Panc1 (cell line): Measurements from ENCODE around the gene ALPK3.

Experiments
- POLR2AphosphoS5 ChIP-seq: IDR thresholded peaks from 2 replicates; pipeline ENCODE4 v1.6.1; 2012; ENCODE audit warnings: mild to moderate bottlenecking, low read depth, low read length, moderate library complexity
- SIN3A ChIP-seq: IDR thresholded peaks from 2 replicates; pipeline ENCODE4 v1.6.1; 2012; ENCODE audit warnings: low read depth, mild to moderate bottlenecking, low read length, moderate library complexity, borderline replicate concordance; ENCODE audit not compliant: insufficient read depth
- TCF7L2 ChIP-seq: IDR thresholded peaks from 2 replicates; pipeline ENCODE4 v1.6.1; 2011; ENCODE audit warnings: mild to moderate bottlenecking, low read depth, low read length, inconsistent platforms
- TF ChIP-seq, protein P1 (sequence below): fragments of 450-650 bp; IDR thresholded peaks from 2 replicates; pipeline ENCODE4 v1.5.1; 2017; ENCODE audit warnings: mild to moderate bottlenecking
- TF ChIP-seq, protein P2 (sequence below), 2 experiments: IDR thresholded peaks; 2 replicates each; pipeline ENCODE4 v1.6.1; 2011 to 2012; ENCODE audit warnings: low read depth in 2 of 2, control low read depth in 1 of 2, low read length in 1 of 2, mild to moderate bottlenecking in 1 of 2, moderate library complexity in 1 of 2; ENCODE audit not compliant: insufficient read depth in 1 of 2

DNA sequence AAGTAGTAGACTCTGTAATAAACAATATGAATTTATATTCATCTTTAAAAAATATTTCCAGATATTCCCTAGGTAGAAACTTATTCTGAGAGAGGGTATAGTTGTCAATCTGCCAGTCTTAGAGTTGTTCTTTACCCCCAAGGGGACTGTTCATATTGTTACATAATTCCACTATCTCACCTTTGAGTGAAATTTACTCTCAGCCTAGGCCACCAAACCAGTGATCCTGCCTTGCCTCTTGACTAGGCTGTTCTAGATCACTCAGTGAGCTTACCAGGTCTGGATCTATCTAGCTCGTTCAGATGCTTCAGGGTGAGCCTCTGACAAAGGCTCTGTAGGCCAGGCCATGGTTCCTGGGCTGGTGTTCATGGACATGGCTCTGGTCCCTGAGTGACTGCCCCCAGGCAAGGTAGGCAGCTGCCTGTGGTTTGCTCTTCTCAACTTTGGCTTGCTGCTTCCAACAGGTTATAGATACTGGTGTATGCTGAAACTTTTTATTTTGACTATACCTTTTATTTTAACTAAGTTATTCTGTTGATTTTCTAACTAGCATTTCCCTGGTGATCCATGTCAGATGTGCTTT, 41.2 kb upstream of the ALPK3 start:
- TF ChIP-seq, protein P1, sequence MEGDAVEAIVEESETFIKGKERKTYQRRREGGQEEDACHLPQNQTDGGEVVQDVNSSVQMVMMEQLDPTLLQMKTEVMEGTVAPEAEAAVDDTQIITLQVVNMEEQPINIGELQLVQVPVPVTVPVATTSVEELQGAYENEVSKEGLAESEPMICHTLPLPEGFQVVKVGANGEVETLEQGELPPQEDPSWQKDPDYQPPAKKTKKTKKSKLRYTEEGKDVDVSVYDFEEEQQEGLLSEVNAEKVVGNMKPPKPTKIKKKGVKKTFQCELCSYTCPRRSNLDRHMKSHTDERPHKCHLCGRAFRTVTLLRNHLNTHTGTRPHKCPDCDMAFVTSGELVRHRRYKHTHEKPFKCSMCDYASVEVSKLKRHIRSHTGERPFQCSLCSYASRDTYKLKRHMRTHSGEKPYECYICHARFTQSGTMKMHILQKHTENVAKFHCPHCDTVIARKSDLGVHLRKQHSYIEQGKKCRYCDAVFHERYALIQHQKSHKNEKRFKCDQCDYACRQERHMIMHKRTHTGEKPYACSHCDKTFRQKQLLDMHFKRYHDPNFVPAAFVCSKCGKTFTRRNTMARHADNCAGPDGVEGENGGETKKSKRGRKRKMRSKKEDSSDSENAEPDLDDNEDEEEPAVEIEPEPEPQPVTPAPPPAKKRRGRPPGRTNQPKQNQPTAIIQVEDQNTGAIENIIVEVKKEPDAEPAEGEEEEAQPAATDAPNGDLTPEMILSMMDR, result no peak
- TF ChIP-seq SIN3A, result no peak
- no peak for TF ChIP-seq POLR2AphosphoS5
- TF ChIP-seq, protein P2, sequence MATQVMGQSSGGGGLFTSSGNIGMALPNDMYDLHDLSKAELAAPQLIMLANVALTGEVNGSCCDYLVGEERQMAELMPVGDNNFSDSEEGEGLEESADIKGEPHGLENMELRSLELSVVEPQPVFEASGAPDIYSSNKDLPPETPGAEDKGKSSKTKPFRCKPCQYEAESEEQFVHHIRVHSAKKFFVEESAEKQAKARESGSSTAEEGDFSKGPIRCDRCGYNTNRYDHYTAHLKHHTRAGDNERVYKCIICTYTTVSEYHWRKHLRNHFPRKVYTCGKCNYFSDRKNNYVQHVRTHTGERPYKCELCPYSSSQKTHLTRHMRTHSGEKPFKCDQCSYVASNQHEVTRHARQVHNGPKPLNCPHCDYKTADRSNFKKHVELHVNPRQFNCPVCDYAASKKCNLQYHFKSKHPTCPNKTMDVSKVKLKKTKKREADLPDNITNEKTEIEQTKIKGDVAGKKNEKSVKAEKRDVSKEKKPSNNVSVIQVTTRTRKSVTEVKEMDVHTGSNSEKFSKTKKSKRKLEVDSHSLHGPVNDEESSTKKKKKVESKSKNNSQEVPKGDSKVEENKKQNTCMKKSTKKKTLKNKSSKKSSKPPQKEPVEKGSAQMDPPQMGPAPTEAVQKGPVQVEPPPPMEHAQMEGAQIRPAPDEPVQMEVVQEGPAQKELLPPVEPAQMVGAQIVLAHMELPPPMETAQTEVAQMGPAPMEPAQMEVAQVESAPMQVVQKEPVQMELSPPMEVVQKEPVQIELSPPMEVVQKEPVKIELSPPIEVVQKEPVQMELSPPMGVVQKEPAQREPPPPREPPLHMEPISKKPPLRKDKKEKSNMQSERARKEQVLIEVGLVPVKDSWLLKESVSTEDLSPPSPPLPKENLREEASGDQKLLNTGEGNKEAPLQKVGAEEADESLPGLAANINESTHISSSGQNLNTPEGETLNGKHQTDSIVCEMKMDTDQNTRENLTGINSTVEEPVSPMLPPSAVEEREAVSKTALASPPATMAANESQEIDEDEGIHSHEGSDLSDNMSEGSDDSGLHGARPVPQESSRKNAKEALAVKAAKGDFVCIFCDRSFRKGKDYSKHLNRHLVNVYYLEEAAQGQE (IDR thresholded peaks at IDR 0.05; ENCODE audit: insufficient read depth in 1 of 2, low read depth in 2 of 2, low read length in 1 of 2), result no peak
- TF ChIP-seq TCF7L2, result no peak
